NCI-H1105 (cell line): ENCODE results near the gene DYDC2.
"Not testable (repeated sequence)": the region's sequence is repeated elsewhere in the genome, so short reads cannot be mapped to it uniquely, and the experiment has no call there.

Source experiments
- DNase-seq: peaks from one replicate; lab custom pipeline; 2025; lab: John Stamatoyannopoulos, UW

DYDC2 gene

DNA sequence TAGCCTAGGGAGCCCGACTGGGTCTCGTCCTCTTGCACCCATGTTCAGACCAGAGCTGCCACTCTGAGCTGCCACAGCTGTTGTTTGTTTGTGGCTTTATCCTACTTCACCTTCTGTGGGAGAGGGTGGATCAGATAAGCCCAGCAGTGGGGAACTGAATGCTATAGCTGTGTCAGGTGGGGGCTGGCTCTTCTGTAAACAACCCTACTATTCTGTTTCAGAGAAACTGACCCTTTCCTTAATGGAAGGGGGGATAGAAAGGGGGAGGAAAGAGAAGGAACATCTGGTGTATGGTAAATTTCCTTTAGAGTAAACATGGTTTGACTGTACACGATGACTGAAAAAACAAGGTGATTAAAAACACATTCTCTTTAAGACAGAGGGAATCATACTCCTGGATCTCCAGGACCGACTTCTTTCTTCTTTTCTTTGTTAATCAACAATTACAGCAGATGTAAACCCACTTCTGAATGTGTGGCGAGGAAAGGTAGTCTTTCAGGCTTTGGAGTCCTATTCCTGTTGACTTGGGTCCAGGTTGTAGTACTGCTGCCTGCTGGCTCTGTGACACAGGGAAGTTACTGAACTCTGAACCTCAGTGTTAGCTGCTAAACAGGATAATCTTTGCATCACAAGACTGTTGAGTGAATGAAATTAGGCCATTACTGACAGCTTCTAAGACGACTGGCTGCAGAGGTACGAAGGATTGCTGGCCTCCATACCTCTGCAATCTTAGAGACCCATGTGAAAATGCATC, 57.7 kb downstream of the DYDC2 start:
- DNase-seq: no peak

DNA sequence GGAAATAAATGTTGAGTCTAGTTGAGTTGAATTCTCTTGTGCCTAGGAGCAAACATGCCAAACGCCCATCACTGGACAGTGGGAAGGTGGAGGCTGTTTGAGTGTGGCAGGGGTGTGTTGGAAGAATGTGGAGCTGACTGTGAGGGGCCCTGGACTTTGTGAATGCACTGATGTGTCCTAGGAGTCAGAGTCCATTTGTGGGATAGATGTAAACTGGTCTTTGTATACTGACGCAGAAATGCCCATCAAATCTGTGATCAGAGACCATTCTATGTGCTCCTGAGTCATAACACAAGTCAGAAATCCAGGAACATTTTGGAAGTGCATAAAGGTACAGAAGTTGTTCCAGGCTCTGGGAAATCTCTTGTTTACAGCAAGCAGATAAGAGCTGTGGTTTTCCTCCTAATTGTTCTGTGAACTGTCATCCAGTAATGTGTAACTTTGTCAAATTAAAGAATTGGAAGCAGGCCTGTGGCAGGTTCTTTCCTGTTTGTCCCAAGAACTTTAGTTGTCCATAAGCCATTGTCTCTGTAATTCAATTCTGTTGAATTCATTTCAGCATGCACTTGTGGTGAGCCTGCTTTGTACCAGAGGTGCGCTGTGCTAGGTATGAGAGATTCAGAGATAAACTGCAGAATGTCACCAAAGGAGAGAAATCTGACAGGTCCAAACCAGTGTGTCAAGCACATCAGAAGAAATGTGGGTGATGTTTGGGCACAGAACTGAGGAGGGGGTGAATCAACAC, 59.3 kb downstream of the DYDC2 start:
- no peak for DNase-seq

DNA sequence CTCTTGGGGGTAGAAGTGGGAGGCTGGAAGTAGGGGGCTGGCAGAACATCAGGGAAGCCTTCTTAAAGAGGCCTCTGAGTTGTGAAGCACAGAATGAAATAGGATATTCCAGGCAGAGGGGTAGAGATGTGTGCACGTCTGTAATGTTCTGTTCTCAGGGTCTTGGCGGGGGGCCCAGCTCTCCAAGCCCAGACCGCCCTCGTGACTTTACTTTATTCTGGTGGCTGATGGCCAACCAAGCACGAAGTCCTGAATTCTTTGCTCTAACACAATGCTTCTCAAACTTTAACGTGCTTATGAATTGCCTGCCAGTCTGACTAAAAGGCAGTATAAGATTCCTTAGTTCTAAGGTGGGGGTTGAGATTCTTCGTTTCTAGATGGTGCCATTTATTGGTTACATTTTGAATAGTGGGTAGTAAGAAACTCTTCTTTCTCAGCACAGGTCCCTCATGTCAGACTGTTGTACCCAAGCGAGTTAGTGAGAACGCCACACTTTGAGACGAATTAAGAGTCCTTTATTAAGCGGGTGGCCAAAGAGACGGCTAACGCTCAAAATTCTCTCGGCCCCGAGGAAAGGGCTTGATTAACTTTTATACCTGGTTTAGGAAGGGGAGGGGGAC, 60.0 kb downstream of the DYDC2 start:
- DNase-seq: no peak

DNA sequence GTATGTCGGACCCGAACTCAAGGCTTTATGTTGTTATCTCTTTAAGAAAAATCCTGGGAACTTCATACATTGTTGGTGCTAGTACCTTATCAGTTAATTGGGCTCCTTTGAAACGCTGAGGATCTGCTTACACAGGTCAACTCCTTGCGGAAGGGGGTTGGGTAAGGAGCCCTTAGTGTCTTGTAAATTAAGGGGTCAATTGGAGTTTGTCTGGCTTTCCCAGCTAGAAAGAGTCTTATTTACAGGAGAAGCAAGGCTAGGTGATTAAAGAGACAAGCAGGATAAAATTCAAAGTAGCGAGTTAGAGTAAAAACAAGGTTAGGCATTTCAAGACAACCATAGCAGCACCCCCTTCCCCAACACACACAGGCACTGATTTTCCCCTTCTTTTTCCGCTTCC, 60.7 kb downstream of the DYDC2 start:
- not testable (repeated sequence) for DNase-seq
